Esophagus squamous epithelium (tissue), 5 donors: Measurements from ENCODE around the gene NAV3. TPM values are rescaled to one million over a fixed set of nuclear protein-coding genes. Genes with fewer than 3 reads are reported as not detected.

Source experiments
- DNase-seq: peaks from one replicate; lab custom pipeline; 2025; lab: John Stamatoyannopoulos, UW
- H3K27ac ChIP-seq, 4 donors: fragments of 200-600 bp; sonication (generic); one replicate each; pipeline ENCODE4 v1.5.1; 2016 to 2019; ENCODE audit warnings: mild to moderate bottlenecking in 1 of 4
- H3K27me3 ChIP-seq, 4 donors: fragments of 200-600 bp; sonication (generic); 1 replicate in 3 of 4; 2 replicates in 1 of 4; pipeline versions ENCODE4 v1.5.1 to v1.6.0; 2017 to 2021; ENCODE audit warnings: antibody characterized with exemption in 1 of 4
- H3K36me3 ChIP-seq, 3 donors: fragments of 200-600 bp; sonication (generic); one replicate each; pipeline ENCODE4 v1.5.1; 2016 to 2019
- H3K4me1 ChIP-seq, 3 donors: fragments of 200-600 bp; sonication (generic); one replicate each; pipeline ENCODE4 v1.5.1; 2017 to 2019
- H3K4me3 ChIP-seq, 4 donors: fragments of 200-600 bp; sonication (generic); 1 replicate in 3 of 4; 2 replicates in 1 of 4; pipeline ENCODE4 v1.5.1; 2016 to 2019; ENCODE audit warnings: mild to moderate bottlenecking in 2 of 4, moderate library complexity in 1 of 4
- H3K9me3 ChIP-seq, 3 donors: fragments of 200-600 bp; sonication (generic); one replicate each; pipeline ENCODE4 v1.5.1; 2016 to 2019
- CTCF ChIP-seq, 6 experiments: fragments of 450-650 bp in 4 of 6; fragments of 200-600 bp in 2 of 6; sonication (generic) in 2 of 6; IDR thresholded peaks; one replicate each; pipeline ENCODE4 v1.5.1; 2016 to 2019; ENCODE audit warnings: antibody characterized with exemption in 6 of 6, mild to moderate bottlenecking in 4 of 6, moderate library complexity in 4 of 6
- POLR2A ChIP-seq, 4 donors: fragments of 450-650 bp; IDR thresholded peaks; one replicate each; pipeline ENCODE4 v1.6.1; 2017; ENCODE audit warnings: antibody characterized with exemption in 4 of 4, mild to moderate bottlenecking in 4 of 4, moderate library complexity in 3 of 4
- WGBS, 2 donors: methylation state at CpG; one replicate each; pipeline ENCODE4 v1.1.5; 2018; 5-methylcytosine and 5-hydroxymethylcytosine counted together
- intact Hi-C: fragments of 100-400 bp; cut with DNase I; formaldehyde crosslinking; loops from one replicate; pipeline ENCODE4 v1.15.0; 2022
- total RNA-seq, 4 donors: library from RNA; depleted of rRNA; stranded (reverse); fragments of >200 nt; gene quantifications; one replicate each; pipeline ENCODE4 v1.1.0, GENCODE V29; 2016
- donor health status: DM: yes; HTN: yes; CAD: no.

NAV3 gene
- total RNA-seq, 4 donors from 2014 or later, result 0.34 to 4.6 (median 3.2) TPM

GRCh38 chr12:78171061-78171460 is 340.4 kb downstream of the NAV3 start:
- H3K27me3 ChIP-seq, result no peaks in the 10 kb centered on the region
- H3K36me3 ChIP-seq, result no peaks in the 10 kb centered on the region
- WGBS, 2 donors, result 25 to 59% methylated on average over 1 of the region's 1 CpG
- H3K27ac ChIP-seq, result no peak overlapping the region
- intact Hi-C loops, result no loop called here
- H3K4me1 ChIP-seq, result no peaks in the 10 kb centered on the region
- DNase-seq, result no peak
- no peak overlapping the region for H3K4me3 ChIP-seq
- TF ChIP-seq POLR2A (IDR thresholded peaks at IDR 0.05), result no peak
- no peak for TF ChIP-seq CTCF (IDR thresholded peaks at IDR 0.05)
- H3K9me3 ChIP-seq, result no peaks in the 10 kb centered on the region

GRCh38 chr12:78176643-78177042 is 345.9 kb downstream of the NAV3 start:
- DNase-seq, result no peak
- TF ChIP-seq CTCF (IDR thresholded peaks at IDR 0.05), result no peak
- intact Hi-C loops, result no loop called here
- Histone ChIP-seq H3K4me3 (no peak overlapping the region), H3K27ac (no peak overlapping the region), H3K4me1 (no peaks in the 10 kb centered on the region), H3K27me3 (no peaks in the 10 kb centered on the region), H3K36me3 (no peaks in the 10 kb centered on the region), H3K9me3 (no peaks in the 10 kb centered on the region)
- 74 to 82% methylated on average over 4 of the region's 4 CpGs for WGBS, 2 donors

- no peak for DNase-seq
- Histone ChIP-seq H3K4me1 (no peaks in the 10 kb centered on the region), H3K27ac (no peak overlapping the region), H3K4me3 (no peak overlapping the region), H3K27me3 (no peaks in the 10 kb centered on the region), H3K36me3 (no peaks in the 10 kb centered on the region), H3K9me3 (no peaks in the 10 kb centered on the region)
- intact Hi-C loops, result no loop called here
- 87 to 92% methylated on average over 3 of the region's 3 CpGs for WGBS, 2 donors
- TF ChIP-seq POLR2A (IDR thresholded peaks at IDR 0.05), result no peak
- no peak for TF ChIP-seq CTCF (IDR thresholded peaks at IDR 0.05)
Observed at GRCh38 chr12:78177298-78177697, 346.6 kb downstream of the NAV3 start.

GRCh38 chr12:78179346-78179745 is 348.7 kb downstream of the NAV3 start:
- intact Hi-C loops, result no loop called here
- Histone ChIP-seq H3K27me3 (no peaks in the 10 kb centered on the region), H3K36me3 (no peaks in the 10 kb centered on the region), H3K4me3 (no peak overlapping the region), H3K4me1 (no peaks in the 10 kb centered on the region), H3K27ac (no peak overlapping the region), H3K9me3 (no peaks in the 10 kb centered on the region)
- 73 to 74% methylated on average over 6 of the region's 6 CpGs for WGBS, 2 donors
- no peak for DNase-seq
- no peak for TF ChIP-seq POLR2A (IDR thresholded peaks at IDR 0.05)
- TF ChIP-seq CTCF (IDR thresholded peaks at IDR 0.05), result no peak

- TF ChIP-seq CTCF (IDR thresholded peaks at IDR 0.05), result peak in 1 of 6 experiments; percentile 41
- TF ChIP-seq POLR2A (IDR thresholded peaks at IDR 0.05), result no peak
- H3K27me3 ChIP-seq, result no peaks in the 10 kb centered on the region
- intact Hi-C loops, result no loop called here
- H3K4me1 ChIP-seq, result no peaks in the 10 kb centered on the region
- H3K4me3 ChIP-seq, result no peak overlapping the region
- no peaks in the 10 kb centered on the region for H3K36me3 ChIP-seq
- no peaks in the 10 kb centered on the region for H3K9me3 ChIP-seq
- no peak overlapping the region for H3K27ac ChIP-seq
- no peak for DNase-seq
- 34 to 45% methylated on average over 3 of the region's 3 CpGs for WGBS, 2 donors
Observed at GRCh38 chr12:78181544-78182162, 351.0 kb downstream of the NAV3 start.
